Measurements from ENCODE around the gene DLK1. TPM values are rescaled to one million over a fixed set of nuclear protein-coding genes. Genes with fewer than 3 reads are reported as not detected.

The DLK1 gene
- total RNA-seq, 4 donors from 2014 or later = not detected

- DNase-seq (ENCODE audit: low spot score in 2 of 2) = no peak
- peak overlapping the region; percentile 19 for H3K27ac ChIP-seq
- WGBS = 38% methylated on average over 12 of the region's 16 CpGs
- H3K4me3 ChIP-seq = no peak overlapping the region
- H3K9me3 ChIP-seq = no peaks in the 10 kb centered on the region
- no peak for TF ChIP-seq EP300 (IDR thresholded peaks at IDR 0.05)
- H3K27me3 ChIP-seq = peaks cover 9% of the 10 kb centered on the region
- H3K36me3 ChIP-seq = no peaks in the 10 kb centered on the region
- H3K4me1 ChIP-seq = peaks cover 38% of the 10 kb centered on the region
Measured at GRCh38 chr14:100679707-100680438, 46.8 kb upstream of the DLK1 start.

- no peak for DNase-seq (ENCODE audit: low spot score in 2 of 2)
- no peaks in the 10 kb centered on the region for H3K36me3 ChIP-seq
- peak overlapping the region; percentile 19 for H3K27ac ChIP-seq
- H3K4me1 ChIP-seq = peaks cover 38% of the 10 kb centered on the region
- no peaks in the 10 kb centered on the region for H3K9me3 ChIP-seq
- TF ChIP-seq POLR2AphosphoS5 (IDR thresholded peaks at IDR 0.05) (no peak), CTCF (IDR thresholded peaks at IDR 0.05) (no peak), EP300 (IDR thresholded peaks at IDR 0.05) (no peak), POLR2A (IDR thresholded peaks at IDR 0.05) (no peak)
- H3K27me3 ChIP-seq = peaks cover 9% of the 10 kb centered on the region
- no peak overlapping the region for H3K4me3 ChIP-seq
- WGBS = 70% methylated on average over 15 of the region's 23 CpGs
Measured at GRCh38 chr14:100680439-100681051, 46.1 kb upstream of the DLK1 start.

GRCh38 chr14:100681111-100681510 lies 45.6 kb upstream of the DLK1 start:
- peaks cover 9% of the 10 kb centered on the region for H3K27me3 ChIP-seq
- DNase-seq (ENCODE audit: low spot score in 2 of 2) = no peak
- H3K9me3 ChIP-seq = no peaks in the 10 kb centered on the region
- H3K4me1 ChIP-seq = peaks cover 35% of the 10 kb centered on the region
- no peak overlapping the region for H3K4me3 ChIP-seq
- no peak overlapping the region for H3K27ac ChIP-seq
- 86% methylated on average over 12 of the region's 13 CpGs for WGBS
- no peaks in the 10 kb centered on the region for H3K36me3 ChIP-seq
- TF ChIP-seq CTCF (IDR thresholded peaks at IDR 0.05) (no peak), EP300 (IDR thresholded peaks at IDR 0.05) (no peak), POLR2AphosphoS5 (IDR thresholded peaks at IDR 0.05) (no peak), POLR2A (IDR thresholded peaks at IDR 0.05) (no peak)

- Histone ChIP-seq H3K9me3 (no peaks in the 10 kb centered on the region), H3K4me1 (peaks cover 19% of the 10 kb centered on the region), H3K27me3 (peaks cover 14% of the 10 kb centered on the region), H3K27ac (no peak overlapping the region), H3K4me3 (no peak overlapping the region), H3K36me3 (no peaks in the 10 kb centered on the region)
- TF ChIP-seq EP300 (IDR thresholded peaks at IDR 0.05) (no peak), CTCF (IDR thresholded peaks at IDR 0.05) (no peak), POLR2A (IDR thresholded peaks at IDR 0.05) (no peak), POLR2AphosphoS5 (IDR thresholded peaks at IDR 0.05) (no peak)
- DNase-seq (ENCODE audit: low spot score in 2 of 2) = no peak
- WGBS = 92% methylated on average over 2 of the region's 2 CpGs
Measured at GRCh38 chr14:100682749-100683148, 43.9 kb upstream of the DLK1 start.

- H3K27ac ChIP-seq = no peak overlapping the region
- TF ChIP-seq POLR2AphosphoS5 (IDR thresholded peaks at IDR 0.05) (no peak), POLR2A (IDR thresholded peaks at IDR 0.05) (no peak), CTCF (IDR thresholded peaks at IDR 0.05) (no peak), EP300 (IDR thresholded peaks at IDR 0.05) (no peak)
Measured at GRCh38 chr14:100683578-100683977, 43.1 kb upstream of the DLK1 start.

More at GRCh38 chr14:100683578-100683977, 43.1 kb upstream of the DLK1 start:
- H3K9me3 ChIP-seq = no peaks in the 10 kb centered on the region
- peaks cover 8% of the 10 kb centered on the region for H3K27me3 ChIP-seq
- no peak overlapping the region for H3K4me3 ChIP-seq
- 52% methylated on average over 7 of the region's 7 CpGs for WGBS
- H3K4me1 ChIP-seq = peaks cover 10% of the 10 kb centered on the region
- no peaks in the 10 kb centered on the region for H3K36me3 ChIP-seq
- no peak for DNase-seq (ENCODE audit: low spot score in 2 of 2)
